ENCODE measurements around the gene IQCC.
A peak's percentile ranks its signal among the peaks of the same experiment; 100 is the strongest.
"Not testable (repeated sequence)": the region's sequence is repeated elsewhere in the genome, so short reads cannot be mapped to it uniquely, and the experiment has no call there.

Gene IQCC

DNA sequence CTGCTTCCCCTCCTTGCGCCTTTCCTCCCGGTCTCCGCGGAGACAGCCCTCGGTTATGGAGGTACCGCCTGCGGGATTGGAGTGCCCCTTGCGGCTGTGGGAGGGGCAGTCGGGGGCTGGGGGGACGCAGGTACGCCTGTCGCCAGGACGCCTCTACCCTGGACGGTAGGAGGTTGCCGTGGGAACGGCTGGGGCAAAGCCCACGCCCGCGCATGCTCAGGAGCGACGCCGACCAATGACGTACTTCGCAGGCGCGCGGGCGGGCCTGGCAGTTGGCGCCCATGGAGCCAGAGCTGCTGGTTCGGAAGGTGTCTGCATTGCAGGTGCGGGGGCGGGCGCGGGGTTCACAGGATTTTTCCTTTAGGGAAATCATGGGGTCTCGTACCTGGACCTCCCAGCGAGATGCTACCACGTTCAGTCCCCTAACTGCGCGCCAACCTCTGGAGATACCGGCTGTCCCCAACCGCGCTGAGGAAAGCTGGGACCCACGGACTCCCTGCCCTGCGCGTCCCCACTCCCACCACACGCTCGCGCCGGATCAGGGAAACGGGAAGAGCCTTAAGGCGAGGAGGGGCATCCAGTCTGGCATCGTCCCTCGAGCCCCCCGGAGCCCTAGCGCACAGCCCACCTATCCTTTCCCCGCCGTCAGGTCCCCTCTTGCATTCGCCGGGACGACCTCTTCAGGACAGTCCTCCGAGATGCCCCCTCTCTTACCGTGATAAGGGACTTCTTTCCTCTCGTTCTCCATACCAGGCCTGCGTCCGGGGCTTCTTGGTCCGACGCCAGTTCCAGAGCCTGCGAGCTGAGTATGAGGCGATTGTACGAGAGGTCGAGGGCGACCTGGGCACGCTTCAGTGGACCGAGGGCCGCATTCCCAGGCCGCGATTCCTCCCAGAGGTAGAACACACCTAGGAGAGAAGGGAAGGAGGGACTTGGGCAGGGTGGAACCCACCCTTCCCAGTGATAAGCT lies at the start of gene IQCC:
Gene IQCC, plus strand, starts transcription at position 271 of the 970 bp plus-strand sequence. Its CDS starts 11 bp downstream, at position 282.
- FAIRE-seq, result no peak

DNA sequence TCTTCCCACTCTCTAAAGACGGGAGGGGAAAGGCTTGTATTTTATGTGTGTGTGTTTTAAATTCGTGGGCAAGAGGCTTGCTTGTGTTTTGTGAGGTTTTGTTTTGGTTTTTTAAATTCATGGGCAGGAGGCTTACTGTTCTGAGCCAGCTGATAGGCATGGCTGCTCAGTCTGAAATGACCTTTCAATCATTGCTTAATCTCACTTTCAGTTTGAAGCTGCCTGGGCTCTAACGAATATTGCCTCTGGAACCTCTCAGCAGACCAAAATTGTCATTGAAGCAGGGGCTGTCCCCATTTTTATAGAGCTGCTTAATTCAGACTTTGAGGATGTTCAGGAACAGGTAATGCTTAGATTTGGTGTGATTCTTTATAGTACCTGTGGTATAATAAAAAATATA lies 46.3 kb upstream of the IQCC start:
- no peak for FAIRE-seq

DNA sequence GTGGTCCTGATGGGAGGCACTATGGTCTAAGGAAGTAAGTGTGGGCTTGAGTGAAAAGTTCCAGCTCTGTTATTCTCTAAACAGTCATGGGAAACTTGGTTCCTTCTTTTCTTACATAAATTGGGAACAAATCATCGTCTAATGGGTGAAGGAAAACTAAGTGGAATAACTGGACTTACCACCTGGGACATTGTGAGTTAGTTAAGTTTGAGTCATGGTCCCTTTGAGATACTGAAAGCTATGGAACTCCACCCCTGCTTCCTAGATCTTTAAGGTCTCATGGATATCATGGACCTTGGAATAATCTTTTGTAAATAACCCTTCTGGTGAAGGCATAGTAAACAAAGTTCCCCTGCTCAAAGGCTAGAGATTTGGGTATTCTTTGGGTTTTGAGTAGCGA lies 42.1 kb upstream of the IQCC start:
- FAIRE-seq, result no peak

DNA sequence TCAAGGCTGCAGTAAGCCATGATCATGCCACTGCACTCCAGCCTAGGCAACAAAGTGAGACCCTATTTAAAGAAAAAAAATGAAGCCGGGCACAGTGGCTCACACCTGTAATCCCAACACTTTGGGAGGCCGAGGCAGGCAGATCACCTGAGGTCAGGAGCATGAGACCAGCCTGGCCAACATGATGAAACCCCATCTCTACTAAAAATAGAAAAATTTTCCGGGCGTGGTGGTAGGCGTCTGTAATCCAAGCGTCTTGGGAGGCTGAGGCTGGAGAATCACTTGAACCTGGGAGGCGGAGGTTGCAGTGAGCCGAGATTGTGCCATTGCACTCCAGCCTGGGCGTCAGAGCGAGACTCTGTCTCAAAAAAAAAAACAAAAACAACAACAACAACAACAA lies 39.8 kb upstream of the IQCC start:
- FAIRE-seq, result not testable (repeated sequence)

DNA sequence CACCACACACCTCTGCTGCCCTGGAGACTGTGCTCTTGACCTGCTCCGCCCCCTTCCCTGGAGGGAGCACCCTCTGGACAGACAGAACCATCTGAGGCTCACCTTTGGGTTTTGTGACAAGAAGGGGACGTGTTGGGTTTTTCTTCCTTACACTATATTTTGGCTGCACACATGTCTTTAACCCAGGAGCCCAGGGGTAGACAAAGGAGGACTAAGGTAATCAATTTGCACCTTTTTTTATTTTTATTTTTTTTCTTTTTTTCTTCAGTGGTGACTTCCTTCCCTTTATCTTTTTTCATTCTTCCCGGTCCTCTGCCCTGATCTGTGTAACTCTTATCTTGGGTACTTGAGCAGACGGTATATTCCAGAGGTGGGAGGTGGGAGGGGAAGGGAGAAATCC lies 34.5 kb upstream of the IQCC start:
- no peak for FAIRE-seq

DNA sequence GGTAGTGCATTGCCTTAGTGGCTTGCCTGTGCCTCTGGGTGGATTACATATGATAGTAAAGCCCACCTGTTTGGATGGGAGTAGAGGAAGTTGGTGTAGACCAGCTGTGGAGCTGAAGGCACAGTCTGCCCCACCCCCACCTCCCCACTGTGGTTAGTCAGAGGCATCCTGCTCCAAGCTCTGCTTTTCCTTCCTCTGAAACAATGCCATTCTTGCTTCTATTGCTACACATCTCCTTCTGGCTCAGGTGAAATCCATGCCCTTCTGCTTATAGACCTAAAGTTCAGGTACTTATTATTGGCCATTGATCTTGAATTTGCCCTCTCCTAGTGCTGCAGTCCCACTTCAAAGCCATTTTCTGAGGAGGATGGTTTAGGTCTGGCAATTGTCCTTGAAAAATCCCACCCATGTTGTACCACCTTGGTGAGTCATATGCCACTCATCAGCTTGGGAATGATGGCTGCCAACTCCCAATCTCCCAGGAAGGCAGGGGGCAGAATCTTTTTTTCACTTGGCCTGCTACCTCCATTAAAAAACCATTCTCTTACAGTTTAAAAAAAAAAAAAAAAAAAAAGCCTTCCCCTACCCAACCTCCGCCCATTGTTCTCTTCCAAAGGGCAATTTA lies 32.7 kb upstream of the IQCC start:
- no peak for FAIRE-seq

DNA sequence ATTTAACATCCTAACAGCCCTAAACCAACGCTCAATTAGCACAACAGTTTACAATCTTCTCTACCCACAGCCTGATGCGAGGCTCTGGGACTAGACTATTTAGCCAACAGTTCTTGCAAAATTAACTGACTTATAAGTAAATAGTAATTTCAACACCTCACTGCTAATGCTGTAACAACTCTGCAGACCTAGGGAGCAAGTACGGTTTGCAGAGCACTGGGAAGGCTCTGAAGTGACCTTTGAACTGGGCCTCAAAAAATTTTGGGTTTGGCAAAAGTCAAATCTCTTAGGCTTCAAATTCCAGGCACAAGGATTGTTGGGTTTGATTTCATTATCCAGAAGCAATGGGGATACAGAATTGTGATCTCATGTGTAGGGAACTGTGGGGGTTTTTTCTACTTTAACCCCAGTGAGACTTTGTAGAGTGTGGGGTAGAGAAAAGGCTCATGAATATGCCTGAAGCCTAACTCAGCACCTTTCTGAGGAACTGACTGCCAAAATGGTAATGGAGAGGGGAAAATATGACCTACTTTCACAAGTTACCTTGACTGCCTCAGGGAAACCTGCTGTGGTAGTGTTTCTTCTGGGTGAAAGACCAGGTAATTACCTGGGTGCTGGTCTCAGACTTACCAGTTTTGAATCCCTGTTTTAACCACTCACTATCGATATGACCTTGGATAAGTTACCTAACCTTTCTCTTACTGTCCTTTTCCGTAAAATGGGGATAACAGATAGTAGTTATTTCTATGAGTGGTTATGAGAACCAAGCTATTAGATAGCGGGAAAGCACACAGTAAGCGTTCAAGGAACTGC lies 26.9 kb upstream of the IQCC start:
- no peak for FAIRE-seq

DNA sequence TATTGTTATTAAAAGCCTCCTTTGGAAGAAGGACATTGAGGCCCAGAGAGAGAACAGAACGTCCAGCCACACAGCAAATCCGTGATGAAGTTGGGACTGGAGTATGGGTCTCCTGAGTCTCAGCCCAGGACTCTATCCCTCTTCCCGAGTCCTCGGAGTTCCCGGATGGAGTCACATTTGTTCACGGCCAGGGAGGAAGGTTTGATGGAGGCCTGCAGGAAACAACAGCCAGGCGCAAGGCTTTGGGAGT lies 26.4 kb upstream of the IQCC start:
- FAIRE-seq, result no peak

DNA sequence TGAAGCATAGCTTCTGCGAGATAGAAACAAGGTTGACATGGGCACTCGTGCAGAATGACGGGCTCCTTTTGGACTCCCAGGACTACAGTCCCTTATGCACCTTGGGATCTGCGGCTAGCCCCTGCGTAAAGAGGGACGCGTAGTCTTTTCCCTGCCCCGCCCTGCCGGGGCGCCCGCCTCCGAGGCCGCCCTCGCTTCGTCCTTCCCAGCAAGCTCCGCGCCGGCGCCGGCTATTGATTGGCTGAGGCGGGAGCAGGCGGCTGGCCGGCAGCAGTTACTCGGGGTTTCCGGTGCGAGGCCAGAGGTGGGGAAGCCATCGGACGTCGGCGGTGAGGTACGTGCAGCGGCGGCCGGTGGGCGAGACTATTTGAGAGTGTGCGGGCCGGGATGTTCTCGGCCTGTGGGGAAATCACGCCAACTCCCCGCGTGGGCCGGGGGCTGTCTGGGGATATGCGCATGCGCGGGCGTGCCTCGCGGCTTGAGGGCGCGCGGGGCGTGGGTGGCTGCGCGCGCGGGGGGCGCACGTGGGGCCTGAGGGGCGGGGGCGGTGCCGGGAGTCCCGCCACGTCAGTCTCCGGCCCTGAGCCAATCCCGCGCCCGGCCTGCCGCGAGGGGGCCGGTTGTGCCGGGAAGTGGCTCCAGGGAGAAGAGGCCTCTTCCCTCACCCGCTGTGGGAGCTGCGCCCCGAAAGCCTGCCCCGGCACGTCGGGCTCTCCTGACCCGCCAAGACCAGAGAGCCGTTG lies 25.9 kb upstream of the IQCC start, which contains the start of gene TXLNA:
Gene TXLNA, plus strand, starts transcription at position 233 of the 743 bp plus-strand sequence. CDS start 671 bp downstream, outside the sequence.
- peak; percentile 53 for FAIRE-seq

DNA sequence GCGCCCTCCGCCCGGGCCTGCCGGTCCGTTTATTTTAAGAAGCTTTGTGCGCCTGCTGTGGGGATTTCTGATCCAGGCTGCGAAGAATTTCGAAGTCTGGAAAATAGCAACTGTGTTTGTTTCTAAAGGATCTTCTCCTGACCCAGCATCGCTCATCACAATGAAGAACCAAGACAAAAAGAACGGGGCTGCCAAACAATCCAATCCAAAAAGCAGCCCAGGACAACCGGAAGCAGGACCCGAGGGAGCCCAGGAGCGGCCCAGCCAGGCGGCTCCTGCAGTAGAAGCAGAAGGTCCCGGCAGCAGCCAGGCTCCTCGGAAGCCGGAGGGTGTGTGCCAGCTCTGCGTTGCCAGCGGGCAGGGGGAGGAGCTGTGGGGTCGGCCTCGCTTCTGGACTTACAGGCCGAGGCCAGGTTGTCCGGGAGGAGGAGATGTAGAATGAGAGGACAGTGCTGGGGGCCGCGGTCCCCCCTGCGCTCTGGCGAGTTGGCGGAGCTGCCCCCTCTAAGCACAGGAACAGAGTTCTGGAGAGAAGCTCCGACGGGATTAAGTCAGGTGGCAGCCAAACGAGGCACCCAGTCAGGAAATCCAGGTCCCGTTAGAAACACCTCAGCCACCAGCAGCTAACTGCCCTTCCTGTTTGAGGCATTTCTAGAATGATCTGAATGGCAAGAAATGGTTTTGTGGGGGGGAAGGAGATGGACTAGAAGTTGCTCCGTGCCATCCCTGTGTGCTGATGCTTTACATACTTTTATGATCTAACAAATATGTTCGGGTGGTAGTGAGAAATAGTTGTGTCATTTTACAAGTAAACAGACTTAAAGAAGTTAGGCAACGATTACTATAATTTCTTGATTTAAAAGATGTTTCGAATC lies 25.0 kb upstream of the IQCC start:
- no peak for FAIRE-seq

DNA sequence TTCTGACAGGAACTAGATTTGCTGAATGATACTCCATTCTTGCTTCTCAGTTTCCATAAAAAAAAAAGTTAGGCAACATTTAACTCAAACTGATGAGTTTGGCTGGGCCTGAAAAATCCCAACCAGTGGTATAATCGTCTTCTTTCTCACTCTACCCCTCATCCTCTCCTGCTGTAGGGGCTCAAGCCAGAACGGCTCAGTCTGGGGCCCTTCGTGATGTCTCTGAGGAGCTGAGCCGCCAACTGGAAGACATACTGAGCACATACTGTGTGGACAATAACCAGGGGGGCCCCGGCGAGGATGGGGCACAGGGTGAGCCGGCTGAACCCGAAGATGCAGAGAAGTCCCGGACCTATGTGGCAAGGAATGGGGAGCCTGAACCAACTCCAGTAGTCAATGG lies 24.4 kb upstream of the IQCC start:
- no peak for FAIRE-seq

DNA sequence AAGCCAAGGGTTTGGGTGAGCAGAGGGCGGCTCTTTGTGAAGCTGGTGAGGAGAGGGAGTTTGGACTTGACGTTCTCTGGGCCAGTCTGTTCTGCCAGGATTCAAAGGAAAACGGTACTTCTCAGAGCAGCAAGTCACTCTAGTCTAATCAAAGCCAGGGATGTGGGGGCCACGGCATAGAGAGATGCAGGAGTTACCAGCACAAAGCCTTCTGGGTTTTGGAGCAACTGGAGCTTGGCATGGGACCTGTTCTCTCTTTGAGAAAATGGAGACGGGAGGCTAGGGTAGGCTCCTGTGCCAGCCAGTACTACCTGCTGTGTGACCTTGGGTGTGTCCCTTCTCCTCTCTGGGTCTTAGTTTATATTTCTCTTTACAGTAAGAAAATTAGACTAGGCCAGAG lies 23.9 kb upstream of the IQCC start:
- FAIRE-seq, result no peak

DNA sequence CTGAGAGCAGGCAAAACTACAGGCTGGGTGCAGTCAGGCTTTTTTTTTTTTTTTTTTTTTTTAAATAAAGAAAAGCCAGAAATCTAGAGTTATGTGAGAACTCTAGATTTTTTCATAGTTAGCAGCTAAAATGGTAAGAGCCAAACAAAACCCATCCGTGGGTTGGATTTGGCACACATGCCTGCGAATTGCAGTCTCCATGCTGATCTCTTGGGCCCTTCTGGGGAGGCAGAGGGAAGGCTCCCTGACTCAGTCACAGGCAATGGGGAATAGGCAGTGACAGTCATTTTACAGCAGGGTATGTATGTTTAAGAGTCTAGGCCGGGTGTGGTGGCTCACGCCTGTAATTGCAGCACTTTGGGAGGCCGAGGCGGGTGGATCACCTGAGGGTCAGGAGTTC lies 23.4 kb upstream of the IQCC start:
- FAIRE-seq, result no peak

DNA sequence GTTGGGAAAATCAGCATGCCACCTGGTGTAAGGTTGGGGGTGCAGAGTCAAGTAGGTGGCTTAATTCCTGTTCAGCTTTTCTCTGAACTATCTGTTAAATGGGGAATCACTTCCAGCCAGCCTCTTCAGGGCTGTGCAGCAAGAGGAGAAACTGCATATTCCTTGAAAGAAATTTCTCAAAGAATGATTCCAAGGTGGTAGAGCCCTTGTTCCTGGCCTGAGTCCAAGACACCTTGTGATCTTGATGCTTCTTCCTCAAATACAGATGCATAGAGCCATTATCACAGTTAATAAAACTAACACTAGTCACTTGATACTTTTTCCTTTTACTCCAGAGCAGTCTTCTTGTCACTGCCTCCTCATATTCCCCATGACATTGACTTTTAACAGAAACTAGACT lies 20.8 kb upstream of the IQCC start:
- no peak for FAIRE-seq

DNA sequence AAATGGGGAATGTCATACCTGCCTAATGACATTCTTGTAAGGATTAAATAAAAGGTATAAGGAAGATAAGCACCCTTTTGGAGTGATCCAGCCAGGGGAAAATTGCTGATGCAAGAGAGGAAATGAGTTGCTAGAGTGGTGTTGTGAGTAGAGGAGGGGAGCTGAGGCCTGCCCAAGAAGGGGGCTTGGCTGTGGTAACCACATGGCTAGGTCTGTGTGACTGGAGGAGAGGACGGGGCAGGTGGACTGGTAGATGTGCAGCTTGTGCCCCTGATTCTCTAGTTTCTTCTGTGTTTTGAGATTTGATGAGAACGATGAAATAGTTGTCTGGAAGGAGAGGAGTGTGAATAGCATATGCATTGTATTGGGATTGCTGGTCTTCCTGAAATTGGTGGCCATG lies 19.4 kb upstream of the IQCC start:
- FAIRE-seq, result no peak

DNA sequence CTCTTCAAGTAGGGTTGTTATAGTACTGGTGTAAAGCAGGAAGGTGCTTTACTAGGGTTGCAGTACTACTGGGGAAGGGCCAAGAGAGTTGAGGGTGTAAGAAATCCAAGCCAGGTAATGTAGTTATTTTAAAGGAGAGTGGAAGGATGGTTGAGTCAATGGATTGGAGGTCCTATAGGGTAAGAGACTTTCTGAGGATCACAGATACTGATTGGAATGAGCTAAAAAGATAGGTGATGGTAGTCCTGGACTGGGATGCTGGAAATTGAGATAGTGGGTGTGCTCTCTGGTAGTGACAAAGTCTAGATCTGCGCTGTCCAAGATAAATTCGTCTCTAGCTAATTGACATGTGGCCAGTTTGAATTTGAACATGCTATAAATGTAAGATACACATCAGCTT lies 19.0 kb upstream of the IQCC start:
- FAIRE-seq, result no peak

DNA sequence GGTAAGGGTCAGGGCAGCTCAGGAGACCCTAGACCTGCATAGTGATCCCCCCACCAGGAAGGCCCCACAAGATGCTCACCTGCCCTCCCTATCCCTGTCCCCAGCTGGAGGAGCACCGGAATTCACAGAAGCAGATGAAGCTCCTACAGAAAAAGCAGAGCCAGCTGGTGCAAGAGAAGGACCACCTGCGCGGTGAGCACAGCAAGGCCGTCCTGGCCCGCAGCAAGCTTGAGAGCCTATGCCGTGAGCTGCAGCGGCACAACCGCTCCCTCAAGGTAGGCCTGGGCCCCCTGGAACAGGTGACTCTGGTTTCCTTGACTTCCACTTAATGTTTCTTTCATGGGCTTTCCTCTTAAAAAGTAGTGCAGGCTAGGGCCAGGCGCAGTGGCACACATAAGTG lies 17.6 kb upstream of the IQCC start:
- no peak for FAIRE-seq

DNA sequence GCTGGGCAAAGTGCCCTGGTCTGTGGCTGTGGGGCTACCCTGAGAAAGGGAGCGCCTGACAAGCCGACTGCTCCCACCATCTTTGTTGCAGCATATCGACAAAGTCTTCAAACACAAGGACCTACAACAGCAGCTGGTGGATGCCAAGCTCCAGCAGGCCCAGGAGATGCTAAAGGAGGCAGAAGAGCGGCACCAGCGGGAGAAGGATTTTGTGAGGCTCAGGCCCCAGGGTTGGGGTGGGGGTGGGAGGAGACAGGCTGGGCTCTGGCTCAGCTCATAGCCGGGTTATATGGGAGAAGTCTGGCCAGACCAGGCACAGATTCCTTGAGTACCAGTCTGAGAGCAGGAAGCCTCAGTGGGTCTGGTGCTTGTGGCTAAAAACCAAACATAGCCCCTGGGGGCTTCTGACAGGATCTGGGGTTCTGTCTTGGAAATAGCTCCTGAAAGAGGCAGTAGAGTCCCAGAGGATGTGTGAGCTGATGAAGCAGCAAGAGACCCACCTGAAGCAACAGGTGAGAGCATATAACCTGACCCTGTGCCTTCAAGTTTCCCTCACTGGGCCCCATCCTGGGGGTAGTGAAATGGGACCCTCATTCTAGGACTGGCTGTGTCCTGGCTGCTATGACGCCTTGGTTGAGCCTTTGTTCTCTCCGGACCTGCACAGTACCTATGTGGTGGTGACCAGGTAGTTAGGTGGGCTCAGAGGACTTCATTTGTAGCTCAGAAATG lies 13.1 kb upstream of the IQCC start:
- FAIRE-seq, result no peak

DNA sequence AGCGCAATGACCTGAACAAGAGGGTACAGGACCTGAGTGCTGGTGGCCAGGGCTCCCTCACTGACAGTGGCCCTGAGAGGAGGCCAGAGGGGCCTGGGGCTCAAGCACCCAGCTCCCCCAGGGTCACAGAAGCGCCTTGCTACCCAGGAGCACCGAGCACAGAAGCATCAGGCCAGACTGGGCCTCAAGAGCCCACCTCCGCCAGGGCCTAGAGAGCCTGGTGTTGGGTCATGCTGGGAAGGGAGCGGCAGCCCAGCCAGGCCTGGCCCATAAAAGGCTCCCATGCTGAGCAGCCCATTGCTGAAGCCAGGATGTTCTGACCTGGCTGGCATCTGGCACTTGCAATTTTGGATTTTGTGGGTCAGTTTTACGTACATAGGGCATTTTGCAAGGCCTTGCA lies 10.5 kb upstream of the IQCC start:
- no peak for FAIRE-seq

DNA sequence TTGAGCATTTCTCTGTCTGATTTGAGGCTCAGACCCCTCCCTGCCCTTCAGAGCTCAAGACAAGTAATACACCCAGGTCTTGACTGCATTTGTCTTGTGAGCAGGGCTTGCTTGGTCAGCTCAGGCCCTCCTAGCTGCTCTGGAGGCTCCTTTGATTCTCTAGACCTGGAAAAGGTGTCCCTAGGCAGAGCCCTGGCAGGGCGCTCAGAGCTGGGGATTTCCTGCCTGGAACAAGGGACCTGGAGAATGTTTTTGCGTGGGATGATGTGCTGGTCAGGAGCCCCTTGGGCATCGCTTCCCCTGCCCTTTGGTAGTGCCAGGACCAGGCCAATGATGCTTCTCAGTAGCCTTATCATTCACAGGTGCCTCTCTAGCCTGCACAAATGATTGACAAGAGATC lies 9.9 kb upstream of the IQCC start:
- FAIRE-seq, result no peak

Measured in A204.1 (cell line).